Astrocyte (in vitro differentiated cells and primary cell): Measurements from ENCODE around the gene TM2D1. TPM values are rescaled to one million over a fixed set of nuclear protein-coding genes. Genes with fewer than 3 reads are reported as not detected.

Experiments
- DNase-seq: peaks from one replicate; pipeline ENCODE4 v3.0.0-alpha.2; 2010; ENCODE audit warnings: low read depth
- FAIRE-seq: peaks from 2 replicates; lab custom pipeline; 2011; peaks lifted over from hg19 to GRCh38; lab: Jason Lieb, UNC
- H2AFZ ChIP-seq: 2 replicates; pipeline ENCODE4 v1.6.0; 2012; ENCODE audit warnings: low read depth, low read length, inconsistent platforms
- H3K27ac ChIP-seq: 2 replicates; pipeline ENCODE4 v1.5.1; 2011; ENCODE audit warnings: low read depth, low read length, inconsistent platforms
- H3K27me3 ChIP-seq: 2 replicates; pipeline ENCODE4 v1.6.0; 2011; ENCODE audit warnings: low read length, inconsistent platforms; ENCODE audit not compliant: insufficient read depth
- H3K36me3 ChIP-seq: 2 replicates; pipeline ENCODE4 v1.5.1; 2011; ENCODE audit warnings: low read length, inconsistent platforms; ENCODE audit not compliant: insufficient read depth
- H3K4me1 ChIP-seq: 2 replicates; pipeline ENCODE4 v1.5.1; 2011; ENCODE audit warnings: low read length, inconsistent platforms; ENCODE audit not compliant: insufficient read depth
- H3K4me2 ChIP-seq: 2 replicates; pipeline ENCODE4 v1.6.0; 2012; ENCODE audit warnings: low read length, inconsistent platforms
- H3K4me3 ChIP-seq: 2 replicates; pipeline ENCODE4 v1.5.1; 2011; ENCODE audit warnings: low read depth, mild to moderate bottlenecking, low read length, inconsistent platforms; ENCODE audit not compliant: insufficient read depth
- H3K79me2 ChIP-seq: 2 replicates; pipeline ENCODE4 v1.6.0; 2012; ENCODE audit warnings: mild to moderate bottlenecking, low read length, inconsistent platforms; ENCODE audit not compliant: insufficient read depth
- H3K9ac ChIP-seq: 2 replicates; pipeline ENCODE4 v1.6.0; 2012; ENCODE audit warnings: mild to moderate bottlenecking, low read length, inconsistent platforms
- H3K9me3 ChIP-seq: 2 replicates; pipeline ENCODE4 v1.5.1; 2012; ENCODE audit warnings: low read depth, mild to moderate bottlenecking, low read length, inconsistent platforms; ENCODE audit not compliant: insufficient read depth
- H4K20me1 ChIP-seq: 2 replicates; pipeline ENCODE4 v1.6.0; 2012; ENCODE audit warnings: low read length, inconsistent platforms; ENCODE audit not compliant: insufficient read depth
- H3K27ac Mint-ChIP-seq: one replicate; pipeline ENCODE4 v1.8.0; 2021; ENCODE audit warnings: mild to moderate bottlenecking, mixed read lengths; ENCODE audit not compliant: unreplicated experiment
- H3K27me3 Mint-ChIP-seq: one replicate; pipeline ENCODE4 v1.8.0; 2021; ENCODE audit warnings: low read depth, mixed read lengths; ENCODE audit not compliant: unreplicated experiment
- H3K36me3 Mint-ChIP-seq: one replicate; pipeline ENCODE4 v1.8.0; 2021; ENCODE audit warnings: low read depth, mixed read lengths; ENCODE audit not compliant: unreplicated experiment
- H3K4me1 Mint-ChIP-seq: one replicate; pipeline ENCODE4 v1.8.0; 2021; ENCODE audit warnings: low read depth, mixed read lengths; ENCODE audit not compliant: unreplicated experiment
- H3K4me3 Mint-ChIP-seq: one replicate; pipeline ENCODE4 v1.8.0; 2021; ENCODE audit warnings: mild to moderate bottlenecking, moderate library complexity, mixed read lengths; ENCODE audit not compliant: unreplicated experiment
- H3K9me3 Mint-ChIP-seq: one replicate; pipeline ENCODE4 v1.8.0; 2021; ENCODE audit warnings: mild to moderate bottlenecking, mixed read lengths; ENCODE audit not compliant: unreplicated experiment
- EZH2 ChIP-seq: IDR thresholded peaks from 2 replicates; pipeline ENCODE4 v1.6.1; 2012; ENCODE audit warnings: mild to moderate bottlenecking, low read length, inconsistent platforms; ENCODE audit not compliant: insufficient read depth
- total RNA-seq: library from RNA; stranded (reverse); gene quantifications from 2 replicates; pipeline ENCODE4 v1.2.1, GENCODE V29; 2021
- TF ChIP-seq, protein P1 (sequence below): IDR thresholded peaks from 2 replicates; pipeline ENCODE4 v1.5.1; 2011; ENCODE audit warnings: low read depth, mild to moderate bottlenecking, inconsistent platforms, low read length, moderate library complexity; ENCODE audit not compliant: insufficient read depth

Gene TM2D1
- total RNA-seq, 1 donor from 2014 or later: 33.3 TPM

DNA sequence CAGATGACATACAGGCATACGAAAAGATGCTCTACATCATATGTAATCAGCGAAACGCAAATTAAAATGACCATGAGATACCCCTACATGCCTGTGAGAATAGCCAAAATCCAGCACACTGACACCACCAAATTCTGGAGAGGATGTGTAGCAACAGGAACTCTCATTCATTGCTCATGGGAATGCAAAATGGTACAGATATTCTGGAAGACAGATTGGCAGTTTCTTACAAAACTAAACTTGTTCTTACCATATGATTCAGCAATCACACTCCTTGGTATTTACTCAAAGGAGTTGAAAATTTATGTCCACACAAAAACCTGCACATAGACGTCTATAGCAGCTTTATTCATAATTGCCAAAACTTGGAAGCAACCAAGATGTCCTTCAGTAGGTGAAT lies 52.6 kb downstream of the TM2D1 start:
- TF ChIP-seq EZH2: no peak
- TF ChIP-seq, protein P1, sequence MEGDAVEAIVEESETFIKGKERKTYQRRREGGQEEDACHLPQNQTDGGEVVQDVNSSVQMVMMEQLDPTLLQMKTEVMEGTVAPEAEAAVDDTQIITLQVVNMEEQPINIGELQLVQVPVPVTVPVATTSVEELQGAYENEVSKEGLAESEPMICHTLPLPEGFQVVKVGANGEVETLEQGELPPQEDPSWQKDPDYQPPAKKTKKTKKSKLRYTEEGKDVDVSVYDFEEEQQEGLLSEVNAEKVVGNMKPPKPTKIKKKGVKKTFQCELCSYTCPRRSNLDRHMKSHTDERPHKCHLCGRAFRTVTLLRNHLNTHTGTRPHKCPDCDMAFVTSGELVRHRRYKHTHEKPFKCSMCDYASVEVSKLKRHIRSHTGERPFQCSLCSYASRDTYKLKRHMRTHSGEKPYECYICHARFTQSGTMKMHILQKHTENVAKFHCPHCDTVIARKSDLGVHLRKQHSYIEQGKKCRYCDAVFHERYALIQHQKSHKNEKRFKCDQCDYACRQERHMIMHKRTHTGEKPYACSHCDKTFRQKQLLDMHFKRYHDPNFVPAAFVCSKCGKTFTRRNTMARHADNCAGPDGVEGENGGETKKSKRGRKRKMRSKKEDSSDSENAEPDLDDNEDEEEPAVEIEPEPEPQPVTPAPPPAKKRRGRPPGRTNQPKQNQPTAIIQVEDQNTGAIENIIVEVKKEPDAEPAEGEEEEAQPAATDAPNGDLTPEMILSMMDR: no peak
- FAIRE-seq: no peak

DNA sequence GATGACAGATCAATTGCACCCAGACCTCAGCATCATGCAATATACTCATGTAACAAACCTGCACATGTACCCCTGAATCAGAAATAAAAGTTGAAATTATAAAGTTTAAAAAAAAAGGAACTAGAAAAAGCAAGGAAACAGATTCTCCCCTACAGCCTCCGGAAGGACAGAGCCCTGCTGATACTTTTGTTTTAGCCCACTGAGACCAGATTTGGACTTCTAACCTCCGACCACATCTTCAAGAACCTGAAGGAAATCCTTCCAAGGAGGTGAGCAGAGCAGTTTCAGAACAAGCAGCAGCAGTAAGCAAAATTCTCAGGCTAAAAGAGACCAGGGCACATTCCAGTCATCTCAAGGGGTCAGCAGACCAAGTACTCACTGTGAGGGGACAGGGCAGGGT lies 54.5 kb downstream of the TM2D1 start:
- Histone ChIP-seq H3K4me3 (no peak overlapping the region), H3K9ac (no peak overlapping the region), H3K4me1 (no peaks in the 10 kb centered on the region), H3K27ac (no peak overlapping the region), H3K27me3 (no peaks in the 10 kb centered on the region), H3K9me3 (no peaks in the 10 kb centered on the region), H3K4me2 (no peak overlapping the region), H3K79me2 (no peaks in the 10 kb centered on the region), H2AFZ (no peak overlapping the region), H3K36me3 (no peaks in the 10 kb centered on the region), H4K20me1 (no peaks in the 10 kb centered on the region)
- no peak overlapping the region for H3K27ac Mint-ChIP-seq
- no peaks in the 10 kb centered on the region for H3K9me3 Mint-ChIP-seq
- DNase-seq: no peak
- peaks cover 3% of the 10 kb centered on the region for H3K27me3 Mint-ChIP-seq
- no peaks in the 10 kb centered on the region for H3K36me3 Mint-ChIP-seq
- no peak for TF ChIP-seq EZH2
- TF ChIP-seq, protein P1: no peak
- no peak overlapping the region for H3K4me3 Mint-ChIP-seq
- no peak for FAIRE-seq
- peaks cover 4% of the 10 kb centered on the region for H3K4me1 Mint-ChIP-seq

More for the DNA sequence above, 52.6 kb downstream of the TM2D1 start:
- Histone ChIP-seq H3K9ac (no peak overlapping the region), H3K27ac (no peak overlapping the region), H3K4me2 (no peak overlapping the region), H4K20me1 (no peaks in the 10 kb centered on the region), H3K36me3 (no peaks in the 10 kb centered on the region), H3K4me1 (no peaks in the 10 kb centered on the region), H3K79me2 (no peaks in the 10 kb centered on the region), H3K9me3 (no peaks in the 10 kb centered on the region), H2AFZ (no peak overlapping the region), H3K27me3 (no peaks in the 10 kb centered on the region), H3K4me3 (no peak overlapping the region)
- Mint-ChIP-seq H3K9me3 (no peaks in the 10 kb centered on the region), H3K36me3 (peaks cover 2% of the 10 kb centered on the region), H3K27me3 (peaks cover 3% of the 10 kb centered on the region), H3K4me1 (peaks cover 7% of the 10 kb centered on the region), H3K4me3 (no peak overlapping the region), H3K27ac (no peak overlapping the region)
- DNase-seq: no peak

DNA sequence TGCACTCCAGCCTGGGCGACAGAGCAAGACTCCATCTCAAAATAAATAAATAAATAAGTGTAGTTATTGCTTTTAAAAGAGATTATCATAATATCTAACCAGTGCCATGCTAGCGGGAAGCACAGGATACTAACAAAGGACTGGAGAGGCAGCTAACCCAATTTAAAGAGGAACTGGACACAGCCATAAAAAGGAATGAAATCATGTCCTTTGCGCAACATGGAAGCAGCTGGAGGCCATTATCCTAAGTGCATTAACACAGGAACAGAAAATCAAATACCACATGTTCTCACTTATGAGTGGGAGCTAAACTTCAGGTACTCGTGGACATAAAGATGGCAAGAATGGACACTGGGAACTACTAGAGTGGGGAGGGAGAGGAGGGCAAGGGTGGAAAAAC lies 54.9 kb downstream of the TM2D1 start:
- Mint-ChIP-seq H3K4me3 (no peak overlapping the region), H3K4me1 (peaks cover 4% of the 10 kb centered on the region), H3K36me3 (no peaks in the 10 kb centered on the region), H3K27ac (no peak overlapping the region), H3K27me3 (peaks cover 3% of the 10 kb centered on the region), H3K9me3 (no peaks in the 10 kb centered on the region)
- no peak for DNase-seq
- H3K4me1 ChIP-seq: no peaks in the 10 kb centered on the region
- H3K9me3 ChIP-seq: no peaks in the 10 kb centered on the region
- H3K79me2 ChIP-seq: no peaks in the 10 kb centered on the region
- no peak overlapping the region for H3K27ac ChIP-seq
- no peak overlapping the region for H3K4me3 ChIP-seq
- TF ChIP-seq EZH2: no peak
- TF ChIP-seq, protein P1: no peak
- H3K9ac ChIP-seq: no peak overlapping the region
- no peaks in the 10 kb centered on the region for H3K27me3 ChIP-seq
- FAIRE-seq: no peak
- no peaks in the 10 kb centered on the region for H3K36me3 ChIP-seq
- no peak overlapping the region for H2AFZ ChIP-seq
- no peaks in the 10 kb centered on the region for H4K20me1 ChIP-seq
- no peak overlapping the region for H3K4me2 ChIP-seq
